Right lobe of liver (tissue), 6 donors: ENCODE results near the gene PATZ1. TPM values are rescaled to one million over a fixed set of nuclear protein-coding genes. Genes with fewer than 3 reads are reported as not detected.

ENCODE experiments used
- ATAC-seq, 4 donors: fragments of 200-7000 bp; cut with Tn5 transposase; one replicate each; pipeline ENCODE4 v1.9.1; 2020; ENCODE audit warnings: mild to moderate bottlenecking in 4 of 4, moderate library complexity in 4 of 4
- DNase-seq, 3 donors: peaks; one replicate each; pipeline ENCODE4 v3.0.0-alpha.2; 2020
- H3K27ac ChIP-seq, 3 donors: fragments of 200-600 bp; one replicate each; pipeline ENCODE4 v1.8.0; 2022
- H3K27me3 ChIP-seq, 2 donors: fragments of 200-600 bp; one replicate each; pipeline ENCODE4 v1.8.0; 2022
- H3K36me3 ChIP-seq, 4 donors: fragments of 200-600 bp; sonication (generic) in 1 of 4; one replicate each; pipeline versions ENCODE4 v1.5.1 to v1.8.0; 2017 to 2022; ENCODE audit warnings: control low read depth in 1 of 4
- H3K4me1 ChIP-seq, 4 donors: fragments of 200-600 bp; sonication (generic) in 1 of 4; one replicate each; pipeline versions ENCODE4 v1.5.1 to v1.8.0; 2017 to 2022; ENCODE audit warnings: control low read depth in 1 of 4
- H3K4me3 ChIP-seq, 3 donors: fragments of 200-600 bp; one replicate each; pipeline ENCODE4 v1.8.0; 2022
- H3K9me3 ChIP-seq, 4 donors: fragments of 200-600 bp; sonication (generic) in 1 of 4; one replicate each; pipeline versions ENCODE4 v1.5.1 to v1.8.0; 2017 to 2022; ENCODE audit warnings: control low read depth in 1 of 4
- POLR2A ChIP-seq: fragments of 450-650 bp; IDR thresholded peaks from one replicate; pipeline ENCODE4 v1.6.1; 2017; ENCODE audit warnings: antibody characterized with exemption, mild to moderate bottlenecking
- WGBS: methylation state at CpG from one replicate; pipeline ENCODE4 v1.1.6; 2018; ENCODE audit warnings: low coverage, low lambda C conversion rate; ENCODE audit not compliant: insufficient coverage; ENCODE audit errors: missing lambda C conversion rate; 5-methylcytosine and 5-hydroxymethylcytosine counted together
- intact Hi-C, 2 donors: fragments of 100-400 bp; cut with DNase I; formaldehyde crosslinking; loops; one replicate each; pipeline versions ENCODE4 v1.11.2 to v1.14.1; 2022
- total RNA-seq, 6 experiments: library from RNA; depleted of rRNA in 2 of 6; stranded (reverse); fragments of >200 nt in 2 of 6; fragmentation: NEBNext Ultra II Directional in 3 of 6; extraction: Animal tissue kit (Norgen Biotek cat#: 25700) in 3 of 6; gene quantifications; one replicate each; pipeline versions ENCODE4 v1.1.0 to v1.2.4, GENCODE V29; 2016 to 2023
- TF ChIP-seq, protein P1 (sequence below), 4 donors: fragments of 200-600 bp in 3 of 4; fragments of 450-650 bp in 1 of 4; IDR thresholded peaks; one replicate each; pipeline versions ENCODE4 v1.5.1 to v1.8.0; 2016 to 2022; ENCODE audit warnings: antibody characterized with exemption in 4 of 4, mild to moderate bottlenecking in 2 of 4
- donor health status: DM: no; HTN: yes; CAD: no.
- donor health status: DM: no; HTN: no; CAD: no.
- donor health status: DM: no; HTN: no; CAD: no.
- donor health status: DM: no; HTN: yes; CAD: no.
- donor health status: DM: no; HTN: yes; CAD: no.

Gene PATZ1
- total RNA-seq, 6 experiments from 2014 or later: 7.4 to 18.8 (median 11.5) TPM

DNA sequence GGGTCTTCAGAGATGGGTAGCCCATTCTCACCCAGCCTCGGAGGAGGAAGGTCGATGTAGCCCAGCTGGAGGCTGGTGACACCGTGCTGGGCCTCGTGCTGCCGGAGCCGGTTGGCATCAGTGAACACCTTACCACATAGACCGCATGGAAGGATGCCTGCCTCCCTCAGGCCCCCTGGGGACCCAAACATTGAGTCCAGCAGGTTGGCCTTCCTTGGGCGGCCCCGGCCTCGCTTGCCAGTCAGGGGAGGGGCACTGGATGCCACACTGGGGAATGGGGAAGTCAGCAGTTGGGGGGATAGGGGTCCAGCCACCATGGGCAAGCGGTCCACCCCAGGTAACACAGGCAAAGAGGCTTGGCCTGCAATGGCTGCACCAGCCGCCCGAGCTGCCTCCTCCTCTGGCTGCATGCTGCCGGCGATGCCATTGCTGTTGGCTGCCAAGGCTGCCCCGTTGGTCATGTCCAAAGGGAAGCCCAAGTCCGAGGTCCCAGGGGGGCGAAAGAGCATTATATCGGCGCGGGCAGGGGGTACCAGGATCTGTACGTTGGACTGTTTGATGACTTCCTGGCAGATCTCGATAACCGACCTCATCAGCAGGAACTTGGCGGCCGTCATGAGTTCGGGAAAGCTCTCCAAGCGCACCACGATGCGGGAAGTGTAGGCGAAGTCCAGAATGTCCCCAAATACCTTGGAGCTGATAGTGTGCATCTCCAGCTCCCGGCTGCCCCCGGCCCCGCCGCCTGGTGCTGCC, 1.4 kb downstream of the PATZ1 start:
- Histone ChIP-seq H3K27ac (peak overlapping the region in 1 of 3 donors; percentile 43), H3K36me3 (no peaks in the 10 kb centered on the region), H3K4me1 (peaks cover 0 to 36% (median 9%) of the 10 kb centered on the region in 4 donors), H3K9me3 (no peaks in the 10 kb centered on the region), H3K27me3 (no peaks in the 10 kb centered on the region), H3K4me3 (peak overlapping the region; percentile 58 to 69 (median 65))
- intact Hi-C loops: loop anchor here in 1 of 2 donors (10.0 kb wide), 1 partner anchor 60 kb away; no protein-coding TSS in a partner anchor
- DNase-seq: peak; percentile 47 to 60 (median 56)
- no peak for TF ChIP-seq POLR2A
- TF ChIP-seq, protein P1, sequence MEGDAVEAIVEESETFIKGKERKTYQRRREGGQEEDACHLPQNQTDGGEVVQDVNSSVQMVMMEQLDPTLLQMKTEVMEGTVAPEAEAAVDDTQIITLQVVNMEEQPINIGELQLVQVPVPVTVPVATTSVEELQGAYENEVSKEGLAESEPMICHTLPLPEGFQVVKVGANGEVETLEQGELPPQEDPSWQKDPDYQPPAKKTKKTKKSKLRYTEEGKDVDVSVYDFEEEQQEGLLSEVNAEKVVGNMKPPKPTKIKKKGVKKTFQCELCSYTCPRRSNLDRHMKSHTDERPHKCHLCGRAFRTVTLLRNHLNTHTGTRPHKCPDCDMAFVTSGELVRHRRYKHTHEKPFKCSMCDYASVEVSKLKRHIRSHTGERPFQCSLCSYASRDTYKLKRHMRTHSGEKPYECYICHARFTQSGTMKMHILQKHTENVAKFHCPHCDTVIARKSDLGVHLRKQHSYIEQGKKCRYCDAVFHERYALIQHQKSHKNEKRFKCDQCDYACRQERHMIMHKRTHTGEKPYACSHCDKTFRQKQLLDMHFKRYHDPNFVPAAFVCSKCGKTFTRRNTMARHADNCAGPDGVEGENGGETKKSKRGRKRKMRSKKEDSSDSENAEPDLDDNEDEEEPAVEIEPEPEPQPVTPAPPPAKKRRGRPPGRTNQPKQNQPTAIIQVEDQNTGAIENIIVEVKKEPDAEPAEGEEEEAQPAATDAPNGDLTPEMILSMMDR (IDR thresholded peaks at IDR 0.05): no peak
- WGBS: 0% methylated on average over 2 of the region's 35 CpGs
- no peak for ATAC-seq

DNA sequence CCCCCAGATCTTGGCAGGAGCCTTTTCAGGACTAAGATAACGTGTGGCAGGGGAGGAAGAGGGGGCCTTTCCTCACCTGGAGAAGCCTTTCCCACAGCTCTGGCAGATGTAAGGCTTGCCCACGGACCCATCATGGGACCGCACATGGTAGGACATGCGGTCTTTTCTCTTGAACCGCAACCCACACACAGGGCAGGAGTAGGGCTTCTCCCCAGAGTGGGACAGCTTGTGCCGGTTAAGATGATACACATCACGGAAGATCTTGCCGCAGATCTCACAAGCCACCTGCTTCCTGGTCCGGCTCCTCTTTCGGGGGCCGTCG, 1.9 kb downstream of the PATZ1 start:
- no CpG with 5 or more reads among the region's 12 CpGs for WGBS
- no peaks in the 10 kb centered on the region for H3K27me3 ChIP-seq
- no peak for DNase-seq

GRCh38 chr22:31343235-31344191, 2.6 kb downstream of the PATZ1 start:
- Histone ChIP-seq H3K4me3 (peak overlapping the region in 1 of 3 donors; percentile 5), H3K4me1 (peaks cover 0 to 45% (median 12%) of the 10 kb centered on the region in 4 donors), H3K27me3 (no peaks in the 10 kb centered on the region), H3K9me3 (no peaks in the 10 kb centered on the region), H3K36me3 (no peaks in the 10 kb centered on the region), H3K27ac (no peak overlapping the region)
- no peak for ATAC-seq
- DNase-seq: peak in 1 of 3 donors; percentile 31
- intact Hi-C loops: loop anchor here in 1 of 2 donors (10.0 kb wide), 1 partner anchor 61 kb away; no protein-coding TSS in a partner anchor
- no peak for TF ChIP-seq POLR2A
- TF ChIP-seq, protein P1 (IDR thresholded peaks at IDR 0.05): no peak
- WGBS: 44% methylated on average over 6 of the region's 18 CpGs

More for the DNA sequence above, 1.9 kb downstream of the PATZ1 start:
- ATAC-seq: no peak
- no peaks in the 10 kb centered on the region for H3K36me3 ChIP-seq
- H3K4me1 ChIP-seq: peaks cover 0 to 41% (median 12%) of the 10 kb centered on the region in 4 donors
- no peaks in the 10 kb centered on the region for H3K9me3 ChIP-seq
- intact Hi-C loops: loop anchor here in 1 of 2 donors (10.0 kb wide), 1 partner anchor 61 kb away; no protein-coding TSS in a partner anchor
- H3K4me3 ChIP-seq: peak overlapping the region in 1 of 3 donors; percentile 5
- TF ChIP-seq POLR2A: no peak
- TF ChIP-seq, protein P1 (IDR thresholded peaks at IDR 0.05): no peak
- no peak overlapping the region for H3K27ac ChIP-seq

DNA sequence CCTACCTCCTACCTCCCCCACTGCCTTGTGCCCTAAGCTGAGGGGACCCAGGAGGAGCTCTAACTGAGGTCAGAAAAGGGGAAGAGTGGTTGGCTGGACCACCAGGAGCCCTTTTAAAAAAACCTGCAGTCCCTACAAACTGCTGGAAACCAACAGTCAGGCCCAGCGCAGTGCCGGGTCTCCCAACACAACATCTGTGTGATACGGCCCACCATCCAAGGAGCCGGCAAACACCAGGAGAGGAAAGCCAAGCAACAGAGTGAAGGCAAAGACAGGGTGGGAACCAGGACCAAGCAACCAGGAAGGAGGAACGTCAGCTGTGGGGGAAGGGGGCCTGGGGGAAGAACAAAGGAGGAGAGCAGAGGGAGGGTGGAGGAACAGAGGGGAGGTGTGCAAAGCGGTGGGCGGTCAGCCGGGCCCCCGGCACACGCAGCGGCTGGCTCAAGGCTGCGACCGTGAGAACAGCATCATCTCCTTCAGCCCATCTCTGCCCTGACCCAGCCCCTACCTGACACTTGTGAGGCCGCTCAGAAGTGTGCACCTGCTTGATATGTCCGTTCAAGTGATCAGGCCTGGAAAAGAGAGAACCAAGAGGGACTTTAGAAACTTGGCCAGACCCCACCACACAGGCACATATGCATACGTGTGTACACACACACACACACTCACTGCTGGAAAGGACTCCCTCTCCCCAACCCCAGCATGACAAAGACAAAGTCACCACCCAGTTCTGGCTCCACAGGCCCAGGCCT, 3.6 kb downstream of the PATZ1 start:
- intact Hi-C loops: loop anchor here in 1 of 2 donors (10.0 kb wide), 1 partner anchor 62 kb away; no protein-coding TSS in a partner anchor
- peaks cover 0 to 4% (median 1%) of the 10 kb centered on the region in 4 donors for H3K36me3 ChIP-seq
- TF ChIP-seq, protein P1 (IDR thresholded peaks at IDR 0.05): no peak
- TF ChIP-seq POLR2A: no peak

More for the DNA sequence above, 3.6 kb downstream of the PATZ1 start:
- DNase-seq: no peak
- peaks cover 0 to 40% (median 12%) of the 10 kb centered on the region in 4 donors for H3K4me1 ChIP-seq
- WGBS: 66% methylated on average over 7 of the region's 16 CpGs
- no peak for ATAC-seq
- no peak overlapping the region for H3K27ac ChIP-seq
- H3K27me3 ChIP-seq: no peaks in the 10 kb centered on the region
- no peak overlapping the region for H3K4me3 ChIP-seq
- no peaks in the 10 kb centered on the region for H3K9me3 ChIP-seq
